HL-60 (cell line): ENCODE results near the gene TBC1D22A.

ENCODE experiments used
- POLR2AphosphoS5 ChIP-seq: IDR thresholded peaks from 2 replicates; pipeline ENCODE4 v1.6.1; 2012; ENCODE audit warnings: low read depth
- TF ChIP-seq, protein P1 (sequence below): IDR thresholded peaks from one replicate; pipeline ENCODE4 v1.5.1; 2011; ENCODE audit warnings: low read length, control low read depth, inconsistent platforms; ENCODE audit not compliant: insufficient read depth
- TF ChIP-seq, protein P2 (sequence below): IDR thresholded peaks from 2 replicates; pipeline ENCODE4 v1.6.1; 2012; ENCODE audit warnings: low read depth; ENCODE audit not compliant: insufficient replicate concordance

DNA sequence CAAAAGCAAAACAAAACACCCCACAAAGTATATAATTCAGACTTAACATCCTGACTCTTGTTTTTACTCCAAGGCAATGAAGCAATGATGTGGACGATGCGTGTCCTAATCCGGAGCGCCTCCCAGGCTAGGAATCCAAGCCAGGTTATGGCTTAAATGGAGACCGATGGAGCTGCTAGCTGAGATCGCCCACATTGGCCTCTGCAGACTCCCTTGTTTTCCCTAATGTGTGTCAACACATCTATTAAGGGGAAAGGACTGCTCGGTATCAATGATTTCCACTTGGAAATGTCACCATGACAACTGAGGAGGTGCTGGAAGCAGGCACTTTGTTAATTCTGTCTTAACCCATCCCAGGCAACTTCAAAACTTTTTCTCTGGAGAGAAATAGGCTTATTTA, 311.7 kb downstream of the TBC1D22A start:
- TF ChIP-seq, protein P1, sequence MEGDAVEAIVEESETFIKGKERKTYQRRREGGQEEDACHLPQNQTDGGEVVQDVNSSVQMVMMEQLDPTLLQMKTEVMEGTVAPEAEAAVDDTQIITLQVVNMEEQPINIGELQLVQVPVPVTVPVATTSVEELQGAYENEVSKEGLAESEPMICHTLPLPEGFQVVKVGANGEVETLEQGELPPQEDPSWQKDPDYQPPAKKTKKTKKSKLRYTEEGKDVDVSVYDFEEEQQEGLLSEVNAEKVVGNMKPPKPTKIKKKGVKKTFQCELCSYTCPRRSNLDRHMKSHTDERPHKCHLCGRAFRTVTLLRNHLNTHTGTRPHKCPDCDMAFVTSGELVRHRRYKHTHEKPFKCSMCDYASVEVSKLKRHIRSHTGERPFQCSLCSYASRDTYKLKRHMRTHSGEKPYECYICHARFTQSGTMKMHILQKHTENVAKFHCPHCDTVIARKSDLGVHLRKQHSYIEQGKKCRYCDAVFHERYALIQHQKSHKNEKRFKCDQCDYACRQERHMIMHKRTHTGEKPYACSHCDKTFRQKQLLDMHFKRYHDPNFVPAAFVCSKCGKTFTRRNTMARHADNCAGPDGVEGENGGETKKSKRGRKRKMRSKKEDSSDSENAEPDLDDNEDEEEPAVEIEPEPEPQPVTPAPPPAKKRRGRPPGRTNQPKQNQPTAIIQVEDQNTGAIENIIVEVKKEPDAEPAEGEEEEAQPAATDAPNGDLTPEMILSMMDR: no peak
- TF ChIP-seq POLR2AphosphoS5: no peak
- TF ChIP-seq, protein P2, sequence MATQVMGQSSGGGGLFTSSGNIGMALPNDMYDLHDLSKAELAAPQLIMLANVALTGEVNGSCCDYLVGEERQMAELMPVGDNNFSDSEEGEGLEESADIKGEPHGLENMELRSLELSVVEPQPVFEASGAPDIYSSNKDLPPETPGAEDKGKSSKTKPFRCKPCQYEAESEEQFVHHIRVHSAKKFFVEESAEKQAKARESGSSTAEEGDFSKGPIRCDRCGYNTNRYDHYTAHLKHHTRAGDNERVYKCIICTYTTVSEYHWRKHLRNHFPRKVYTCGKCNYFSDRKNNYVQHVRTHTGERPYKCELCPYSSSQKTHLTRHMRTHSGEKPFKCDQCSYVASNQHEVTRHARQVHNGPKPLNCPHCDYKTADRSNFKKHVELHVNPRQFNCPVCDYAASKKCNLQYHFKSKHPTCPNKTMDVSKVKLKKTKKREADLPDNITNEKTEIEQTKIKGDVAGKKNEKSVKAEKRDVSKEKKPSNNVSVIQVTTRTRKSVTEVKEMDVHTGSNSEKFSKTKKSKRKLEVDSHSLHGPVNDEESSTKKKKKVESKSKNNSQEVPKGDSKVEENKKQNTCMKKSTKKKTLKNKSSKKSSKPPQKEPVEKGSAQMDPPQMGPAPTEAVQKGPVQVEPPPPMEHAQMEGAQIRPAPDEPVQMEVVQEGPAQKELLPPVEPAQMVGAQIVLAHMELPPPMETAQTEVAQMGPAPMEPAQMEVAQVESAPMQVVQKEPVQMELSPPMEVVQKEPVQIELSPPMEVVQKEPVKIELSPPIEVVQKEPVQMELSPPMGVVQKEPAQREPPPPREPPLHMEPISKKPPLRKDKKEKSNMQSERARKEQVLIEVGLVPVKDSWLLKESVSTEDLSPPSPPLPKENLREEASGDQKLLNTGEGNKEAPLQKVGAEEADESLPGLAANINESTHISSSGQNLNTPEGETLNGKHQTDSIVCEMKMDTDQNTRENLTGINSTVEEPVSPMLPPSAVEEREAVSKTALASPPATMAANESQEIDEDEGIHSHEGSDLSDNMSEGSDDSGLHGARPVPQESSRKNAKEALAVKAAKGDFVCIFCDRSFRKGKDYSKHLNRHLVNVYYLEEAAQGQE: no peak
